HL-60/S4 treated with retinoic acid at 250 ng/mL for 4 days and 3 days (cell line): ENCODE results near the gene HOXA6.

Experiments used
- in situ Hi-C: fragments of 300-500 bp; cut with MboI; formaldehyde crosslinking; loops from 2 replicates; pipeline ENCODE4 v1.7.0; 2022; ENCODE audit warnings: low sequenced_read_pairs

Gene HOXA6

DNA sequence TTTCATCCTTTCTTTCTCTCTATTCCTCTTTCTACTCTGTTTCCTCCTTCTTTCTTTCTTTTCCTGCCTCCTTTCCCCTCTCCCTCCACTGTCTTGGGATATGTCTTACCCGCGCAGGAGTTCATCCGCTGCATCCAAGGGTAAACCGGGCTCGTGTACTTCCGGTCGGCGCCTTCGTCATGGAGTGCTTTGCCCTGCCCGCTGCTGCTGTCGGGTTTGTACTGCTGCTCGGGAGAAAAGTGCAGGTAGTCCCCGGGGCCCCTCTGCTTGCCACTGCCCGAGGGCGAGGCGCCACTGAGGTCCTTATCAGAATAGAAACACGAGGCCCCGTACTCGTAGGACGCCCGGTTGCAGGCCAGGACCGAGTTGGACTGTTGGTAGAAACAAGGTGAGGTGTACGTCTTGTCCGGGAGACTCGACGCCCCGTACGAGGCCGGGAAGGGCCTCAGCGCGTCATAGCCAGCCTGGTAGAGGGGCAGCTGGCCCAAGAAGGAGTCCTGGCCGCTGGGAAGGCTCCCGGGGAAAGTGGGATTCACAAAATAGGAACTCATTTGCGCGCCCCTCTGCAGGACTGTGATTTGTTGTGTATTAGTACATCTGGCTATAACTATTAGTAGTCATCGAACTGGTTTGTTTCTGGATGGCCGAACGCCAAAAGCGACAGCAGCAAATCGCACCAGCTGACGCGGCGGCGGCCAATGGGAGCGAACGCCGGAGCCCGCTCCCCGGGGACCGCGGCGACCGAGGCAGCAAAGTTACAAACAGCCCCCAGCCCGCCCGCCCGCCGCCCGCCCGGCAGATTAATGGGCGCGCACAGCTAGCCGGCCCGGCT, at the start of gene HOXA6:
TSS of gene HOXA6 (minus strand) at position 576 of the 832 bp plus-strand sequence. CDS start at position 551, 25 bp downstream.
- in situ Hi-C loops = no loop called here

DNA sequence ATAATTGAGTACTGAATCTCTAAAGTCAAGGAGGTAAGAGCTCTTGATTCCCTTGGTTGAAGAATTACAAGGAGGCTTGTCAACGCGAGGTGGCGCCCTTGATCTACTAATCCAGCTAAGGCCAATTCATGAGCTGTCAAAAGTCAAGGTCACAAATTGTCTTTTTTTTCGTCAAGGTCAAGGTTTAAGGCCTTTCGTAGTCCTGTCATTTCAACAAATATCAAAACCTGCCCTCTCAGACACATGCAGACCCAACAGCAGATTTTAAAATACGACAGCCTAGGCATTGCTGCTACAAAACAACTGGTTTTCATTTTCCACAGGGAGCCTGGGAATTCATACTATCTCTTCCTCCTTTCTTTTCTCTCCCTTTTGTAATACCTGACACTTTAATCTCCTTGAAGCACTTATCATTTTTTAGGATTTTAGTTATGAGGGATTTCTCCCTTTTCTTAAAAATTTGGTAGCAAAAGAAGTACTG, 48.8 kb upstream of the HOXA6 start:
- in situ Hi-C loops = loop anchor here (25.0 kb wide), 1 partner anchor 1309 kb away; no protein-coding TSS in a partner anchor

DNA sequence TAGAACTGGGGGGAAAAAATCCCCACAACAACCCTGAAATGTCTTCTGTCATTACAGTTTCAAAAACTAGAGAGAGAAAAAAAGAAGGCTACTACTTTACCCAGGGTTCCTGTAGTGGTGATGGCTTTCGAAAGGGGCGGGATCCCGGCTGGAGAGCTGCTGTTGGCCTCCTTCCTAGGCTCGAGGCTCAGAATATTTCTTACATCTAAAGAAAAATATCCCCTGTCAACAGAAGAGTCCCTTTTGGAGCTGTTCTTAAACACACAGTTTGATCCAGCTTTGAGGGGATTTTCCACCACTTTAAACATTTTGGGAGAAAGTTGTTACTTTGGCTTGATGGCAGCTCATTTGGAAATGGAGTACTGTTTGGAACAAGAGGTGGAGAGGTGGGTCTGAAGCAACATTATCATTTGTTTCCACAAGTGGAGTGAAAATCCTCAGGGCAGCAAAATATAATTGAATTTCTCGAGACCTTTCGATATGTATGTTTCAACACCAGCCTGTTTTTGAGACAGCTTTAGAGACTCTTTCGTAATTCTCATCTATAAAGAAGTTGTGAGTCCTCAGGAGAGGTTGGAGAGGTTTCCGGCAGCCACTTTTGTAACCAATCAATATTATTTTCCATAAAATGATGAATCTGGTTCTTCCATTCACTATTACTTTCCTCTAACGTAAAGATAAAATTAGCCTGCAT, 47.3 kb upstream of the HOXA6 start:
- in situ Hi-C loops = loop anchor here (25.0 kb wide), 1 partner anchor 1308 kb away; no protein-coding TSS in a partner anchor

DNA sequence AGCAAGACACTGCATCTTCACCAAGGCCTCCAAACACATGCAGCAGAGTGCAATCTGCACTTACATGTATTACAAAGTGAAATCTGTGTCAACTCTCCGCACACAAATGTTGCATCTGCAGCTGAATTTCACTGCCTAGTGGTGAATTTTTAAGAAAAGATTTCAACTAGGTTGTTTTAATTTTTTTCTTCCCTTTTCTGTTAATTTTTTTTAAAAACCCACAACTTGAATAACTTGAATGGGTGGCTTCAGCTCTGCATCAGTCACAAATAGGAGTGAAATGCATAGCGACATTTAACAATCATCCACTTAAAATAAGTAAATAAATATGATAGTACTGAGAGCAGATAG, 46.4 kb upstream of the HOXA6 start:
- in situ Hi-C loops = loop anchor here (25.0 kb wide), 1 partner anchor 1307 kb away; no protein-coding TSS in a partner anchor

DNA sequence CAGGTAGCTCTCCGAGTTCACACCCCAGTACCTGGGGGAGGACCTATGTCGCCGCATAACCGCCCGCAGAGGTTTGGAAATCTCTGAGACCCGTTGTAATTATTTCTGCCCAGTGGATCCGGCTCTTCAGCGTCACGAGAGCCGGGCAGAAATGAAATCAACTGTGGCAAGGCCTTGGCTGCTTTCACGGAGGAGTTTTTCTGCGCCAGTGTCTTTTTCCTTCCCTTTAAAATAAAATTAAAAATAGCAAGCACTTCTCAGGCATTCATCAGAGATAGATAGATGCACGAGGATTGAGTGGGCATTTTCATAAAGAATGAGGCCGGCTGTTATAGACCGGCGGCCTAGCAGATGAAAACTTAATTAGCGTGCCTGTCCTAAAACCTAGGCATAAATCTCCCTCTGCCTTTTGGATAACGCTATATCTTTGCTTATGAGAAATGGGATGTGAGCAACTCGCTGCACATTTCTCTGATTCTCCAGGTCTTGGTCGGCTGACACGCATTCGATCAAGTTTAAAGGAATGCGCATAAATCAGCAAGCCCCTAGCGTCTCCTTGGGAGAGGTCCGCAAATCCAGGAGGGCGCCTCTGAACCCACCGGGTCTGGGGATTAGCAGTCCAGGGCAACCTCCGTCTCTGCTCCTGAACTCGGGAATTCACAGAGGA, 45.9 kb upstream of the HOXA6 start:
- in situ Hi-C loops = loop anchor here (25.0 kb wide), 1 partner anchor 1306 kb away; no protein-coding TSS in a partner anchor

DNA sequence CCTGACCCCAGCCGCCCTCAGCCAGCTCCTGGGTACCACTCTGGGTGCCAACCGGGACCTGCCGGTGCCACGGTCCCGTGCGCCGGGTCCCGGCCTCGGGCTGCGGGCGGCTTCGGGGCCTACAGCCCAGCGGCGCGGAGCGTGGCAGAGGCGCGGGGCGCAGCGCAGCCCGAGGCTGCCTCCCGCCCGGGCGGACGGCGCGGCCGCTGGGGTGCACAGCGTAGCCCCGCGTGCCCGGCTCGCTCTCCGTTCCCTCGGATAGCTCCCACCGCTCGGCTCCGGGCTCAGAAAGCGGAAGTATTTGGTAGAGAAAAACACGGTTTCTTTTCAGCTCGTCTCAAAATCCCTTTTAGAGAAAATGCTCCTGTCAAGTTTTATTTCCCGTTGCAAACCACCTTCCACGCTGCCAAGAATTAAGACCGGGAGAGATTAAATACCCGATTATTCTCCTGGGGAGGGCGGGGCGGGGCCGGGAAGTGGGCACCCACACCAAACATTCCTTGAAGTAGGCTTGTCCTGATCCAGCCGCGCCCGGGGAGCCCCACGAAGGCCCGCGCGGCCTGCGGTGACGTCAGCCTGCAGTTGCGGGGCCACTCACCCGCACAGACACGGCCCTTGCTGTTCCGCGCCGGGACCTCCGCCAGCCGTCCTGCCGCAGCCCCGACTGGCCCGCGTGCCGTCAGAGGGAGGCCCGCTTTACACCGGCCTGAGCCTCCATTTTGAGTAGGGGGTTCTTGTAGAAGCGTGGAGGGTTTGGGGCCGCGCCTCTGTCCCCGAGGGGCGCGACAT, 45.2 kb upstream of the HOXA6 start:
- in situ Hi-C loops = loop anchor here (25.0 kb wide), 1 partner anchor 1305 kb away; no protein-coding TSS in a partner anchor

DNA sequence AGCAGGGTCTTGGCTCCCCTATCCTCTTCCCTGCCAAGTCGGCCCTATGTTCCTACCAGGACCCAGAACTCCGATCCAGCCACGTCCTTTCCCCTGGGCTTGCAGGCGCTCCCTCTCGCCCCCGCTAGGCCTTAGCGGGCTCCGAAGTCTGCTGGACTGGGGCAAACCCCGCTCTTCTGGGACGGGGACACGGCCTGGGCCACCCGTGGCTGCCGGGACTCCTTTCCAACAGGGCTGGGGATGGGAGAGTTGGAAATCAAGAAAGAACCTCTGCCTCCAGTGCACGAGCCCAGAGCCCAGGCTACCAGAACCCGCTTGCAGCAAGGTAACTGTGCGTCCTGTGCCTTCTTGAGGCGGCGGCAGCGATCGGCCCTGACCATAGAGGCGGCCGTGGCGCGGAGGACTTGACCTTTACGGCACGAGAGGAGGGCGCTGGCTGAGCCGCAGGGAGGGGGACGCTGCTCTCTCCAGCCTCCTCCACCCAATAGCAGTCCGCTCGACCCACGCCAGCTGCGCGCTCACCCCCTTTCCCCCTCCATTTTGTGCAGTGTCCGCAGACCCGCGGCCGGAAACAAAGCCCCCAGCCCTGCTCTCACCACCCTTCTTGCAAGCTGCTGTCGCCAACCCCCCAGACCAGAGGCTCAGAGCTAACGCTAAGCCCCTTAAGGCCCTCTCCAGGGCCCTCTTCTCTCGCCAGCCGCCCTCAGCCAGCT, 44.4 kb upstream of the HOXA6 start:
- in situ Hi-C loops = loop anchor here (25.0 kb wide), 1 partner anchor 1305 kb away; no protein-coding TSS in a partner anchor

DNA sequence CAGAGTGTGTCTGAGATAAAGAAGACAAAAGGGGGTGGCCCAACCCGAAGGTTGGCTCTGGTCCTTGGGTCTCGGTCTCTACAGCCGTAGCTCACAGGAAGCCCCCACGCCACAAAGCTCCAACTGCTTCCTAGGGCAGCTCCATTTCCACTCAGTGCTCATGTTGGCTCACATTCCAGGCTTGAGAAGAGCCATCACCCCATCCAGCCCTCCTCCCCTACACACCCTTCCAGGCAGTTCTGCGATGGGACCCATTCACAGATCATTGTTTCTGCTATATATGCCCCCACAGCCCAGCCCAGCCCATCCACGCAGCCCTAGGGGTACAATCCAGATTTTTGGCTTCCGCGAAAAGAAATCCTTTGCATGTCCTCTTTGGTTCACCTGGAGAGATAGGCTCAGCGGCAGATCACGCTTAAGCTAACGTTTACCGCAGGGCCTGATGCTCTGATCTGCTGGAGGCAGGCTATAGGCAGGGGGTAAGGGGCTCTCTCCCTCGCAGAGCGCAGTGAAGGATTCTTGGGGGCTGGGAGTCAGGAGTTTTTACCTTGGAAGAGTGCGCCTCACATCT, 43.7 kb upstream of the HOXA6 start:
- in situ Hi-C loops = loop anchor here (25.0 kb wide), 1 partner anchor 1304 kb away; no protein-coding TSS in a partner anchor

DNA sequence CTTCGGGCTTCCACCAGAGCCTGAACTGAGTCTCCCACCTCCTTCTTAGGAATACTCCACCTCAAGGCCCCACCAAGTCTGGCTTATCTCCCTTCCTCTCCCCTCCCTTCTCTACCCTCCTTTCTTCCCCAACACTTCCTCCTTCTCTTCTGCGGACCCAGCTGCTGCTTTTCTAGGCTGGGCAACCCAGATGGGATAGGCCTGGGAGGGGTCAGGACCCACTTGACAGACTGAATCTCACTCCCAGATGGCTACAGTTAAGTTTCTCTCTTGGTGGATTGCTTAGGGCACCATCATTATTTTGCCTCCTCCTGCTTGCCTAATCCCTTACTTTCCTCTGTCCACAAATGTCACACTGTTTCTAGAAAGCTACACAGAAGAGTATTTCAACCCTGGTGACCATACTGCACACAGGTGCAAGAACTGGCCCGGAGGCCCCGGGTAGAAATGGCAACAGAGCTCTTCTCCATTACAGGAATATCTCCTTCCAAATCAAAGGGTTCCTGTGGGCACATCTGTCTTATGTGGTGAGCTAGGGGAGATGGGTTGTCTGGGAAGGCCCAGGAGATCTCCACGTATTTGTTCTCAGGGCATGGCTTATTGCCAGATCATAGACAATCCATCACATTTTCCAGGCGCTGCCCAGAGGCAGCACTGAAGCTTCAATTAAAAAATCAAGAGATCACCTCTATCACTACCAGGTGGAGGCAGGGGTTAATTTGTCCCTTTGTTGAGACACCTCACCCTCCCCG, 42.6 kb upstream of the HOXA6 start:
- in situ Hi-C loops = loop anchor here (25.0 kb wide), 1 partner anchor 1303 kb away; no protein-coding TSS in a partner anchor

DNA sequence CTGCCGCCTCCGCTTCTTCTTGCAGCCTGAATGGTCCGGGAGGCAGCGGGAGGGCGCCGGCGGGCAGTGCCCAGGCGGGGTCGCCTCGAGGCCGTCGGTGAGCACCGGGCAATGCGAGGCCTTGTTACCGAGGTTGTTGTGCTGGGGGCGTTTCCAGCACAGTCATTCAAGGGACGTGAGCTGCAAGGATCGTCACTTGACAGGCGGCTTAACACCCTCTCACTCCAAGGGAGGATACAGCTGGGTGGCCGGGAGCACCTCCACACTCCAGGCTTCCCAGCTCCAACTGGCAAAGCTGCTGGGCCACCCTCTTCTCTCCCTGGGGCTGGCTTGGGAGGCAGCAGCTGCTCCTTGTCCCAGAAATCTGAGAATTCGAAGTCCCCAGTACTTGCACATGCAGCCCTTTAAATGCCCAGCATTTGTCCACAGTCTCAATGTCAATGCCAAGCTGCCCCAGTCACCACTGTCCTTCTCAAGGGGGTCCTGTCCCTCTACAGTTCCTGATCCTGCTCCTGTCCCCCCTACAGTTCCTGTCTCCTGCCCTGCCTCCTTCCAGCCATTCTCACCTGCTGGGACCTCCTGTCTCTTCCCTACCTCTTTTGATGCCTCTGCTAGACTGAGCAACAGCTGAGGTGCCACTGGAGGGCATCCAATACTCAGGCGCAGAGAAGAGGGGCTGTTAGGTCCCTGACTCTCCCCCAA, 41.9 kb upstream of the HOXA6 start:
- in situ Hi-C loops = loop anchor here (25.0 kb wide), 1 partner anchor 1302 kb away; no protein-coding TSS in a partner anchor

DNA sequence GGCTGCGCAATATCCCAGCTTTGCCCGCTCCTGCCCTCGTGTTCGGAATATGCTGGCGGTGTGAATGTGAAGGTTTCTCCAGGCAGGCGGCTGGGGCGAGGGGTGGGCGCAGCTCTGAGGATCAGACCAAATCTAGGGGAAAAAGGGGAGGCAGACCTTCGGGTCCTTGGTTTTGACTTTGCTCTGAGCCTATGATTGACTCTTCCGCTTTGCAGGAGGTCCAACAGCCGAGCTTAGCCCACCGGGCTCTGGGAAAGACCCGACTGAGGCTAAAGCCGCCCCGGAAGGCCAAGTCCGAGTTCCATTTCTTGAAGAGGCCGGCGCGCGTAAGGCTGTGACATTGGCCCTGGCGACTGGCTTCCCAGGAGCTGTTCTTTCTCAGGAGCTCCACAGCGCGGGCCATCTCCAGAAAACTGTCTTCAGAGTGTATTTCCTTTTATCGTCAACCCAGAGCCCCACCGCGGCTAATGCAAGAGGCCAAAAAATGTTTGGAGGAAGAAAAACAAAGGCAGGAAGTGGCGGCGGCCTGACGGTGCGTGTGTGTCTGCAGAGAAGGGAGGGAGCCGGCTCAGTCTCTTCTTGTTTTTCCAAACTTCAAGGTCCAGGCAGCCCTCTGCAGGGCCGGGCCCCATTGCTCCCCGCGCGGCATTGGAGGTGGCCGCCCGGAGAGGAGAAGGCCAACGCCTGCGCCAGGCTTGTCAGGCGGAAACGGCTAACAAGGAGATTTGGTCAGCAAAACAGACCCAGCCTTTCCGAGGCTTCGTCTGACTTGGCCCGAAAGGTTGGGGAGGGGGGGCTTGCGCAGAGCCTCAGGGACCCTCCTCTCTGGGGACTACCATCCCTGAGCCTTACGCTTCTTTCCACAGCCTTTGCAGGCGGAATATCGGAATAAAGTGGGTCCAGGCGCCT, 41.1 kb upstream of the HOXA6 start:
- in situ Hi-C loops = loop anchor here (25.0 kb wide), 1 partner anchor 1301 kb away; no protein-coding TSS in a partner anchor

DNA sequence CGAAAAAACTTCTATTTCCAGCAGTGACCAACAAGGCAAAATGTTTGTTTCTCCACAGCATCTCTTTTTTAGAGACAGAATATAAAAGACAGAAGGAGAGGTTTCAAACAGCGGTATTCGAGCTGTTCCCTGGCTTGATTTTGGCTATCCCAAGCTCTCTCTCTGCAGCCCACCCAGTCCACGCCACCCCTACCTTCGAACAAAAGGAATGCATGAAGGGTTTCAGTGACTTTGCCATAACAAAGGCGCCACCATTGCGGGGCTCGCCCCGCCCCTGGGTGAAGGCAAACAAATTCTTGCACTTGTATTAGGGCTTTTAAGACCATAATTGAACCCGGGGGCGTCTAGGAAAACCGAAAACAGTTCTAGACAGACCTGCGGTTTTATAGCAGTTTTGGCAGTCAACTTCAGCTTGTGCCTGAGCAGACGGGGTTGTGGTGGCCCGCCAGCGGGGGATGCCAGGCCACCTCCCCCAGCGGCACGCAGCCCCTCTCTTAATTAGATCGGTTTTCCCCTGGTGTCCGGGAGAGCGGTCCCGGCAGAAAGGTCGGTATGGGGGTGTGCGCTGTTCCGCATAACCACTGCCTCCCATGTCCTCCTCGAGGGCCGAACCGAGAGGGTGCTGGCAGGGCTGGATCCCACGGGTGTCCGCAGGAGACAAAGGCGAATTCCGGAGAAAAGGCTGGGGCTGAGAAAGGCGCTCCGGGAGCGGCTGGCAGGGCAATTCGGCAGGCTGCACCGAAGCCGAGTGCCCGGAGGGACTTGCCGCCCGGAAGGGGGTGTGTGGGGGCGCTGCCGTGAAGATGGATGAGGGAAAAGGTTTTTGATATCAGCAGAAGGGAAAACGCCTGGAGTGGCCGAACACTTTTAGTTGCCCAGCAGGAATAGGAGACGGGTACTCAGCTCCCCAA, 40.2 kb upstream of the HOXA6 start:
- in situ Hi-C loops = loop anchor here (25.0 kb wide), 1 partner anchor 1300 kb away; no protein-coding TSS in a partner anchor

DNA sequence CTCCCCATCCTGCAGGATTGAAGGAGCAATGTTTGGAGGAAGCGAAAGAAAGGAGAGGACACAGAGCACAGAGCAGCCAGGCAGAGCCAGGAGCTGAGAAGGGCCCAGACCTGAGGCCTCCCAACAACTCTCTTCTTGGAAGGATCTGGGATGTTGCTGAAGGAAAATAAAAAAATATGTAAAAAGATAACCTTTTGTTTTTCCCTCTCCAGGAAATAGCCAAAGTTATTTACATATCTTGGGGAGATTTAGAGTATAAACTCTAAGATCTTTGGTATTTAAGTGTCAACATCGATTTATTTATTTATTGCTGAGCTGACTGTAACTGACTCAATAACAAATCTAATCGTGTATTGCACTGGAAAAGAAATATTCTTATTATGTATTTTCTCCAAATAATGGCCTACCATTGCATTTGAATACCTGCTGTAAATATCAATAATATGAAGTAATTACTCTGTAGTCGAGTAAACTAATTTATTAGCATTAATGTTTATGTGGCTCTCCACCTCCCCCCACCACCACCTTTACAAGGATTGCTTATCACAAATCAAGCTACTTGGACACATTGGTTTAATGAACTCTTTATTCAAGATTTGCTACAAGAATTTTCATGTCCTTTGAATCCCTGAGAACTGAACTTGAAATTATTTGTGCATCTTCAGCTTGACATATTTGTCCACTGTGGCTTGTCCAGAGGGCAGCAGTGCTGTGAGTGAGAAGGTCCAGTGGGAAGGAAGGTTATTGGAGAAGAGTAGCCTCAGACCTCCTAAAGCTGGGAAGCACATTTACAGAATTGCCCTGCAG, 39.3 kb upstream of the HOXA6 start:
- in situ Hi-C loops = loop anchor here (25.0 kb wide), 1 partner anchor 1300 kb away; no protein-coding TSS in a partner anchor

DNA sequence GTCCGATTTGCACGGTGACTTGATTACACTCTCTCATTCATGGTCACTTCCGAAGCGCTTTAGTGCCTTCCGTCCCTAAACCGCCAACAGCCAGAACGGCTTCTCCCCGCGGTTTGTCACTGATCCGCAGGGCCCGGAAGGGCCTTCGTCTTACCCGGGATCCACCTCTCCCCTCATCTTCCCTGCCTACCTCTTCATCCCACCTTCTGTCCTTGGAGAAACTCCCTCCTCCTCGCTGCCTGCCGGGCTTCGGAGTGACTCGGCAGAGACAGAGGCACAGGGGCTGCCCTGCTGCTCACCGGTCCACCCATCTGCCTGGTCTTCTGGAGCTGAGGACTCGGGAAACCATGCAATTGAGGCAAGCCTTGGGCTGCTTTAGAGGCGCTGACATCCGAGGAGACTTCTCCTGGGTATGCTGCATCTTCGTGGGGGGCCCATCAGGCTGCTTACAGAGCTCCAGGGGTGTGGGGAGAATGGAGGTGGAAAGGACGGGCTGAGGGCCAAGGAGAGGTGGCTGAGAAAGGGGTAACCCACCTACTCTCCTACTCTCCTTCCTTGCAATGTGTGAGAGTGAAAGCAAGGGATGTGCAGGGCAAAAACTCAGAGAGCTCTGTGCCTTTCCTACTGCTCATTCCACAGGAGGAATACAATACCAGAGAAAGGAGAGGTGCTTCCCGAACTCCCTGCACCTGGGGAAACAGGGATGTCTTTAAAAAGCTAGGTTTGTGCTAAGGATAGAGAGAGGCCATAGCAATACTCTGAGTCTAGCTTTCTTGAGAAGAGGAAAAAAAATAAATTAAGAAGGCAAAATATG, 38.5 kb upstream of the HOXA6 start:
- in situ Hi-C loops = loop anchor here (25.0 kb wide), 1 partner anchor 1299 kb away; no protein-coding TSS in a partner anchor
